ENCODE data around the gene TMEM14C.

TMEM14C gene

DNA sequence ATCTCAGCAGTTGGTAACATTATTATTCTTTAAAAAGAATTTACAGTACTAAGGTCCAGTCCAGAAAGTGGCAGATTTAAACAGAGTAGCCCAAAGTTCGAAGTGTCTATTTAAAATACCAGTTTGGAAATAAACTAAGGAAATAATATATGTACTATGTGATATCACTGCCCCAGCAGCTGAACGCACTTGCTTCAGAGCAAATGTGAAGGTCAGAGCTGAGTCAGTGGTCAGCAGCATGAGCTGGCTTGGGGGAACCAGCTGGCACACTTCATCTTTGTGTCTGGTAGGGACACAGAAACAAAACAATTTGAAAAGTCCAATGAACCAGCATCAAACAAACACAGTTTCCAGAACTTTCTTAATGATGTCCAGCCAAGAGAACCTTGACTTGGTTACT lies 40.1 kb downstream of the TMEM14C start:
- DNase-seq, result no peak

DNA sequence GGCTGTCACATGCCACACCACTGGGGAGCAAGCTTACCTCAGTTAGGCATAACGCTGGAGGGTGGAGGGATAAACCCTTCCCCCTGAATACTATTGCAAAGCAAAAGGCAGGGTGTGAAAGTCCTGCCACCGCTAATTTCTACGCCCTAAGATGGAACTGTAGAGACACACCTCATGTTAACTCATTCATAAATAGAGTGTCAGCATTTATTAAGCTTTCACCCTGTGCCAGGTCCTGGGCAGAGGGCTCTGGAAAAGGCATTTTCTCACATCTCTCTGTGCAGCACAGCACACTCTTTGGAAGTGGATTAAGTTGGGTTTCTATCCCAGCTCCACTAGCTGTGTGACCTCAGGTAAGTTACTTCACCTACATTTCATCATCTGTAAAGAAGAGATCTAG lies 46.5 kb downstream of the TMEM14C start:
- DNase-seq, result no peak

DNA sequence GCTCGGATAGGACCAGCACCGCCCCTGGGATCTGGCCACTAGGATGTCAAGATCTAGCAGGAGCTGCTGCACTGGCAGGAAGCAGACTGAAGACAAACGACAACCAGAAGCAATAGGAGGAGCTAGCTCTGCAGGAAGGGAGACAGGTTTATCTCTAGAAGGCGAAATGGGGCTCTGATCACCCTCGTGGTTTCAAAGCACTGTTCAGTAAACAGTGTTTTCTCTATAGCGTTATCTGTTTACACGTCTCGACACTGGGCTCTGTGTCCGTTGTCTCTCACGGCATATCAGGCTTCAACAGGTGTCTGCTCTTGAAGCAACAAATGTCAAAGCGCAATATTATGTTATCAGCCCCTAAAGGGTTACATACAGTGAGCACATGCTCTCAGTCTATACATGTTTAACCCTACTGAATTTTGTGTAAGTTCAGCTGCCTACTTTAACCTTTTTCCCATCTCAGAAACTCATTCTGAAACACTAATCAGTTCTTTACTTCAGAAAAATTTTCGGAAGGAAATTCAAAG lies 48.6 kb downstream of the TMEM14C start:
- DNase-seq, result no peak

DNA sequence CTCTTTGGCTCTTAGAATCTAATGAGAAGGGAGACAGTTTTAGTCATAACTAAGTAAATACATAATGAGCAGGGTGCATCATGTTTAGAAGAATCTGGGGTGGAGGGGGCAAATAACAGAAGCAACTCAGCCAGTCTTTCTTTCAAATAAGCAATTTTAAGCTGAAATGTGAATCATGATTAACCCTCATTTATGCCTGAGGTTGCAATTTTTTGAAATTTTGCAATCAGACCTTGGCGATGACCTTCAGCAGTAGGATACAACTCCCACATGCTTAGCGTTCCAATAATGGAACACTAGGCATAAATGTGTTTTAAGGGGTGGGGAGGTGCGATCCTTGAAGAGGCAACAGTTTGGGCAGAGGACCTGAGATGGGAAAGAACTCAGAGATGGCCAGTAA lies 55.4 kb downstream of the TMEM14C start:
- no peak for DNase-seq

DNA sequence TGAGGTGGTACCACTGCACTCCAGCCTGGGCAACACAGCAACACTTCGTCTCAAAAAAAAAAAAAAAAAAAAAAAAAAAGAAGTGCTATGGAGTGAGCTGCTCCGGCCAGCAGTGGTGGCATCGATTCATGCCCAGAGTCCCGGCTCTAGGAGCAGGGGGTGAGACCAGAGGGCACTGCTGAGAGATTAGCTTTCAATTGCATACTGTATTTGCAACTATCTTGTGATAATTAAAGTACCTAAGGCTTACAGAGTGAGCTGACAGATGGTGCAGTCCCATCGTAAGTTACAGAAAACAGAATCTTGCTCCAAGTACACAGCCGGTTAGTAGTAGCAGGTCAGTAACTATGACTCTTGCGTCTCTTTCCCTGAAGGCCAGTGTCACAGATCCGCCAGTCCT lies 56.2 kb downstream of the TMEM14C start:
- DNase-seq, result no peak
